Loucy (cell line): ENCODE results near the gene FYN.

Source experiments
- EZH2phosphoT487 ChIP-seq: fragments of 200-600 bp; IDR thresholded peaks from 2 replicates; pipeline ENCODE4 v1.6.1; 2018; ENCODE audit warnings: antibody characterized with exemption, mild to moderate bottlenecking, moderate library complexity, borderline replicate concordance
- TF ChIP-seq, protein P1 (sequence below): fragments of 200-600 bp; sonication (generic); conservative IDR thresholded peaks from 2 replicates; pipeline ENCODE4 v1.5.1; 2014; ENCODE audit warnings: mild to moderate bottlenecking, antibody characterized with exemption, low read length

GRCh38 chr6:111685058-111685457 lies 188.2 kb downstream of the FYN start:
- TF ChIP-seq, protein P1, sequence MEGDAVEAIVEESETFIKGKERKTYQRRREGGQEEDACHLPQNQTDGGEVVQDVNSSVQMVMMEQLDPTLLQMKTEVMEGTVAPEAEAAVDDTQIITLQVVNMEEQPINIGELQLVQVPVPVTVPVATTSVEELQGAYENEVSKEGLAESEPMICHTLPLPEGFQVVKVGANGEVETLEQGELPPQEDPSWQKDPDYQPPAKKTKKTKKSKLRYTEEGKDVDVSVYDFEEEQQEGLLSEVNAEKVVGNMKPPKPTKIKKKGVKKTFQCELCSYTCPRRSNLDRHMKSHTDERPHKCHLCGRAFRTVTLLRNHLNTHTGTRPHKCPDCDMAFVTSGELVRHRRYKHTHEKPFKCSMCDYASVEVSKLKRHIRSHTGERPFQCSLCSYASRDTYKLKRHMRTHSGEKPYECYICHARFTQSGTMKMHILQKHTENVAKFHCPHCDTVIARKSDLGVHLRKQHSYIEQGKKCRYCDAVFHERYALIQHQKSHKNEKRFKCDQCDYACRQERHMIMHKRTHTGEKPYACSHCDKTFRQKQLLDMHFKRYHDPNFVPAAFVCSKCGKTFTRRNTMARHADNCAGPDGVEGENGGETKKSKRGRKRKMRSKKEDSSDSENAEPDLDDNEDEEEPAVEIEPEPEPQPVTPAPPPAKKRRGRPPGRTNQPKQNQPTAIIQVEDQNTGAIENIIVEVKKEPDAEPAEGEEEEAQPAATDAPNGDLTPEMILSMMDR, result no peak
- no peak for TF ChIP-seq EZH2phosphoT487
